HG02938 (cell line): ENCODE measurements around the gene RPS6KA2.

ENCODE experiments used
- ATAC-seq: cut with Tn5 transposase; IDR thresholded peaks from one replicate; pipeline ENCODE4 v1.9.1; 2021; ENCODE audit warnings: mild to moderate bottlenecking, moderate library complexity; ENCODE audit not compliant: unreplicated experiment

RPS6KA2 gene

GRCh38 chr6:166459272-166459671 lies 167.8 kb downstream of the RPS6KA2 start:
- no peak for ATAC-seq

- ATAC-seq, result no peak
These were observed 170.5 kb downstream of the RPS6KA2 start for GRCh38 chr6:166456395-166457156.

- no peak for ATAC-seq
These were observed 172.1 kb downstream of the RPS6KA2 start for GRCh38 chr6:166454692-166455515.

GRCh38 chr6:166453651-166454050 lies 173.4 kb downstream of the RPS6KA2 start:
- no peak for ATAC-seq

GRCh38 chr6:166450167-166450873 lies 176.7 kb downstream of the RPS6KA2 start:
- ATAC-seq, result no peak

GRCh38 chr6:166449641-166450040 lies 177.4 kb downstream of the RPS6KA2 start:
- no peak for ATAC-seq

GRCh38 chr6:166449036-166449435 lies 178.0 kb downstream of the RPS6KA2 start:
- ATAC-seq, result no peak

- no peak for ATAC-seq
These were observed 178.6 kb downstream of the RPS6KA2 start for GRCh38 chr6:166448432-166448831.

GRCh38 chr6:166446567-166447065 lies 180.4 kb downstream of the RPS6KA2 start:
- ATAC-seq, result no peak

GRCh38 chr6:166446146-166446545 lies 180.9 kb downstream of the RPS6KA2 start:
- no peak for ATAC-seq

GRCh38 chr6:166444446-166444845 lies 182.6 kb downstream of the RPS6KA2 start:
- no peak for ATAC-seq

- no peak for ATAC-seq
These were observed 183.9 kb downstream of the RPS6KA2 start for GRCh38 chr6:166443166-166443565.

GRCh38 chr6:166442131-166442685 lies 184.8 kb downstream of the RPS6KA2 start:
- ATAC-seq, result no peak

GRCh38 chr6:166441325-166442078 lies 185.5 kb downstream of the RPS6KA2 start:
- ATAC-seq, result no peak

GRCh38 chr6:166440729-166441128 lies 186.3 kb downstream of the RPS6KA2 start:
- ATAC-seq, result no peak

GRCh38 chr6:166440106-166440505 lies 186.9 kb downstream of the RPS6KA2 start:
- no peak for ATAC-seq

- ATAC-seq, result no peak
These were observed 187.5 kb downstream of the RPS6KA2 start for GRCh38 chr6:166439366-166440091.

- no peak for ATAC-seq
These were observed 188.7 kb downstream of the RPS6KA2 start for GRCh38 chr6:166438211-166438861.

- no peak for ATAC-seq
These were observed 189.4 kb downstream of the RPS6KA2 start for GRCh38 chr6:166437661-166438060.
